SK-N-SH treated with all-trans-retinoic acid at 6 μM for 48 hours (cell line): ENCODE results near the gene FUT3.
"Not testable (repeated sequence)": the region's sequence is repeated elsewhere in the genome, so short reads cannot be mapped to it uniquely, and the experiment has no call there.

Experiments used
- CSDC2 ChIP-seq: fragments of 250-450 bp; sonication (Bioruptor Pico); IDR thresholded peaks from 2 replicates; pipeline ENCODE4 v1.5.0; 2020; ENCODE audit warnings: mild to moderate bottlenecking, moderate library complexity
- RARB ChIP-seq: fragments of 250-450 bp; sonication (Bioruptor Pico); IDR thresholded peaks from 2 replicates; pipeline ENCODE4 v1.8.0; 2021; ENCODE audit warnings: mild to moderate bottlenecking, moderate library complexity

GRCh38 chr19:5855151-5855550 lies 3.9 kb upstream of the FUT3 start:
- TF ChIP-seq RARB, CSDC2 (CRISPR knock-in tag): not testable (repeated sequence)
